GM04503 (cell line): ENCODE data around the gene HSPA14.
"Not testable (repeated sequence)": the region's sequence is repeated elsewhere in the genome, so short reads cannot be mapped to it uniquely, and the experiment has no call there.

Source experiments
- DNase-seq: peaks from one replicate; pipeline ENCODE4 v3.0.0-alpha.2; 2012; ENCODE audit warnings: low read depth

Gene HSPA14, protein sequence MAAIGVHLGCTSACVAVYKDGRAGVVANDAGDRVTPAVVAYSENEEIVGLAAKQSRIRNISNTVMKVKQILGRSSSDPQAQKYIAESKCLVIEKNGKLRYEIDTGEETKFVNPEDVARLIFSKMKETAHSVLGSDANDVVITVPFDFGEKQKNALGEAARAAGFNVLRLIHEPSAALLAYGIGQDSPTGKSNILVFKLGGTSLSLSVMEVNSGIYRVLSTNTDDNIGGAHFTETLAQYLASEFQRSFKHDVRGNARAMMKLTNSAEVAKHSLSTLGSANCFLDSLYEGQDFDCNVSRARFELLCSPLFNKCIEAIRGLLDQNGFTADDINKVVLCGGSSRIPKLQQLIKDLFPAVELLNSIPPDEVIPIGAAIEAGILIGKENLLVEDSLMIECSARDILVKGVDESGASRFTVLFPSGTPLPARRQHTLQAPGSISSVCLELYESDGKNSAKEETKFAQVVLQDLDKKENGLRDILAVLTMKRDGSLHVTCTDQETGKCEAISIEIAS

DNA sequence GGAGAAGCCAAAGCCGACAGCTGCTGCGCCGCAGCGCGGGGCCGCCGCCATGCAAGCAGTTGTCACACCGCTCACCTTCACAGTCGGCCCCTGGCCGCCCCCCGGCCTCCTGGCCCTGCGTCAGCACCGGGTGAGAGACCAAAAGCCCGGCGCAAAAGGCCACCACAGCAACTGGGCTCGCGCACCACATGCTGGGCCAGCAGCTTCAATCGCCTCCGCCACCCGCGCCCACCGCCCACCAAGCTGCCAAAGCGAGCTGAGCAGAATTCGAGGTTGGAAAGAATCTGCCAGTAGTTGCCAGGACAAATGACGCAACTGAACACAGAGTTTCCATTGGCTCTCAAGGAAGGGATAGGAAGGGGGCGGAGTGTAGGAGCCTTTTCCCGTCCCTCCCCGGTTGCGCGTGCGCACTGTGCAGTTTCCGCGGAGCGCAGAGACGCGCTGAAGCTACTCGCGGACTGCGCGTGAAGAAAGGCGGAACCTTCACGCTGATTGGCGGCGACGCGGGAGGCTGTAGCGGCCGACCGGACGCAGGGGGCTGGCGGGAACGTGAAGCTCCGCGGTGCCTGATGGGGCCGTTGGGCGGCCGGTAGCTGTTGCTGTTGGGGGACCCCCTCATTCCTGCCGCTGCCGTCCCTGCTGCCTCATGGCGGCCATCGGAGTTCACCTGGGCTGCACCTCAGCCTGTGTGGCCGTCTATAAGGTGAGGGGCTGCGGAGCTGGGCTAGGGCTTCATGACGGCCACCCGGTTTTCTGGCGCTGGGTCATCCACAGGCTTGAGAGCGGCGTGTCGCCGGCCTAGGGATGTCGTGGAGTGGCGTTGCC lies at the start of gene HSPA14, which contains the start of the genes CDNF and MSANTD7:
HSPA14 (plus strand) TSS at position 550 of the 825 bp plus-strand sequence; CDS start at position 647, 97 bp downstream.
CDNF (minus strand) TSS at position 281 of the 825 bp plus-strand sequence; CDS start at position 190, 91 bp downstream.
MSANTD7 (plus strand) TSS at position 550 of the 825 bp plus-strand sequence. CDS start 3,979 bp downstream, outside the sequence.
- DNase-seq = peak; percentile 94

DNA sequence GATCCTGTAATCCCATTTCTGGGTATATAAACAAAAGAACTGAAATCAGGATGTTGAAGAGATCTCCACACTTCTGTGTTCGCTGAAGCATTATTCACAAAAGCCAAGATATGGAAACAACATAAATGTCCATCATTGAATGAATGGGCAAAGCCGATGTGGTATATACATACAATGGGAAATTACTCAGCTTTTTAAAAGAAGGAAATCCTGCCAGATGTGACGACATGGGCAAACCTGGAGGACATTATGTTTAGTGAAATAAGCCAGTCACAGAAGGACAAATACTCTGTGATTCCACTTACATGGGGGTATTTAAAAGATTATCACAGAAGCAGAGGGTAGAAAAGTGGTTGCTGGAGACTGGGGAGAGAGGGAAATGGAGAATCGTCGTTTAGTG lies 39.5 kb upstream of the HSPA14 start:
- DNase-seq = no peak

DNA sequence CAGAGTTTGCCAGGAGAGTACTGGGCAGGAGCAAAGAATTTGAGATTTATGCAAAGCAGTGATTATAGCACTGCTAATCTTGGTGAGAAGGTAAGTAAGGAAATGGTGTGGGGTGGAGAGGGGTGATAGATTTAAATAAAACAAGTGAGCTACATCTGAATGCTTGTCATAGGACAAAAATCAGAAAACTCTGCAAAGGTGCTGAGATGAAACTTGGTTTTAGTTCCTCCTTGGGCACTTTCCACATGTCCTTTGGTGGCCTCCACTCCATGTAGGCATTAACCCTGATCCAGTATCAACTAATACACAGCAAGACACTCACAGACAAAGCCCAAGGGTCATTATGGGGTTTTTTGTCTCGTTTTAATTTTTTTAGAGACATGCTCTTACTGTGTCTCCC lies 37.7 kb upstream of the HSPA14 start:
- no peak for DNase-seq

DNA sequence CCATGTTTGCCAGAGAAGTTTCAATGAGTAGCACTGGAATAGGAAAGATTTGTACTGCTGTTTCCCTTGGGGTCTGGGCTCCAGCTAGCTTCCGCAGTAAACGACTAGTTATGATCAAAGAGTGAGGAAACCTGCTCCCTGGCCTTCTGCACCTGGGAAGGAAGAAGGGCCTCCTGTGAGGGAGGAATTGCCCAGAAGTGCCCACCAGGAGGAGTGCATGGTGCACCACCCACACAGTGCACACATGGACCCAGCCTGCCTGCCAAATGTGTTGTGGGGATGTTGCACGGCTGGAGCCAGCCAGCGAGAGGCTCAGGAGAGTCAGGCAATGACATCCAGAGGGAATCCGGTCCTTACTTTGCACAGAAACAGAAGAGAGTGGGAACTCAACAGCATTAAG lies 36.4 kb upstream of the HSPA14 start:
- no peak for DNase-seq

DNA sequence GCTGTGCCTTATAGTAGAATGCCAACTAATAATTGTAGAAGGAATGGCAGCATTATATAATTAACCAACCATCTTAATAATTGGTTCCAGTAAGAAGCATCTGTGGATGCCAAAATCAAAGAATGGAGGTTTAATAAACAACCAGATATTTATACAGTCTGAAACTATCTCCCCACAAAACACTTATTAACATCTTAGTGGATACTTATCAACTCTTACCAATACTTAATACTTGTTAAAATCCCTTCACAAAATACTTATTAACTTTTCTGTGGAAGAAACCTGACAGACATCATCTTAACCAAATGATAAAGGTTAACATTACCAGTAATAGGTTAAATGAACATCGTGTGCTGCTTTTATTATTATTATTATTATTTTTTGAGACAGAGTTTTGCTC lies 34.3 kb upstream of the HSPA14 start:
- DNase-seq = no peak

DNA sequence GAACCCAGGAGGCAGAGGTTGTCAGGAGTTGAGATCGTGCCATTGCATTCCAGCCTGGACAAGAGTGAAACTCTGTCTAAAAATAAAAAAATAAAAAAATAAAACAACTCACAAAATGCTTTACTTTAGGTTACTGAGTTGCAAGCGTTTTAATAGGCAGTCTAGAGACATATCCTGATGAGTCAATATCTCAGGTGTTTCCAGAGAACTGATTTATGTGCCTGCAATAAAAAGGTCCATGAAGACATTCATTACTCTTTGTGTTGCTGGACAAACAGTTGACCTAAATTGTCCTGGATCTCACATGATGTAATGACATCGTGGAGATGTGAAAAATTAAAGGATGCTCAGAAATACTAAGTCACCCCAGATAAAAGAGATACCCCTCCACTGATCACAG lies 31.8 kb upstream of the HSPA14 start:
- DNase-seq = no peak

DNA sequence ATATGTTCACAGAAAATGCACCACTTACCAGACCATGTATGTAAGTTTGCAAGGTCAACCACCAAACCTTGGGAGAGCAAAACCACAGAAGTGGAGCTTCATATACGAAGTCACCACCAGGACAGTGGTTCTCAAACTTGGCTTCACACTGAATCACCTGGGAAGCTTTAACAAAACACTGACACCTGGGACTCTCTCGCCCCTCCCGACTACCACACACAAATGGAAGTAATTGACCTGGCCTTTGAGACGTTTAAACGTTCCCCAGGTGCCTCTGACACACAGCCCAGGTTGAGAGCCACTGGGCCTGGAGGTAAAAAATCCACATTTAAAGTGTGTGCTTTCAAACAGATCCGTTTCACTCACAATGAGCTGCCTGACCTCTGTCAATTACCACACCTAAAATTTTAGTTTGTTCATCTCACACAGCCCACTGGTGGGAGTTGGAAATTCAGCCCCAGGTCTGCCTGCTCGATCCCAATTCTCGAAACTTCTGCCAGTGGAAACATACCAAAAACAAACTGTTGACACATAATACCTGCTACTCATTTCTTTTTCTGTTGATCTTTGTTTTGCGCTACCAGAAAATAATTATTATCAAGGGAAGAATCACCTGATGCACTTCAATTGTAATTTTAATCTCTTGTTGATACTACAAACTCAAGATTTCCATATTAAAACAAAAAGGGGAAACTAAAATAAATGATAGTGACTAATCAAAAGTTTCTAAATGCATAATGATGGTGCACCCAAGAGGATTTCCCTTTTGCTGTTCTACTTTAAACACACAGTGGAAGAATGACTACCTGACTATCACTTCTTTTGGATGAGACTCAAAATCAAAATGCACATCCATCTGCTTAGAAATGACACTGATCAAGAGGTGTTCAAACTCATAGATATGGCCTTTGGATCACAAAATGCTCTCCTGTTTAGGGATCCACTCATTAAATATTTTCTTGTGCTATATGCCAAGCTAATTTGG lies 26.8 kb upstream of the HSPA14 start:
- DNase-seq = no peak

DNA sequence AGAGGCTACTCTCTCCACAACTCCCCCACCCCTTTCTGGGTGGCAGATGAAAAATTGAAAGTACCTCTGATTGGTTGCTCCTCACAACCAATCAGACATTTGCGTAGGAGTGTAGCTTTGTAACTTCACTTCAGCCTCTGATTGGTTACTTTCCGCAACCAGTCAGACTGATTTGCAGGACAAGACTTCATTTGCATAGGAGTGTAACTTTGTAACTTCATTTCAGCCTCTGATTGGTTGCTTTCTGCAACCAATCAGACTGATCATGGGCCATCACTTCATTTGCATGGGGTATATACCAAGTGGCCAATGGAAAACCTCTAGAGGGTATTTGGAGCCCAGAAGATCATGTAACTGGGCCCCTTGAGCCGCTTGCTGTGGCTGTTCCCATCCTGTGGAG lies 25.8 kb upstream of the HSPA14 start:
- DNase-seq = no peak

DNA sequence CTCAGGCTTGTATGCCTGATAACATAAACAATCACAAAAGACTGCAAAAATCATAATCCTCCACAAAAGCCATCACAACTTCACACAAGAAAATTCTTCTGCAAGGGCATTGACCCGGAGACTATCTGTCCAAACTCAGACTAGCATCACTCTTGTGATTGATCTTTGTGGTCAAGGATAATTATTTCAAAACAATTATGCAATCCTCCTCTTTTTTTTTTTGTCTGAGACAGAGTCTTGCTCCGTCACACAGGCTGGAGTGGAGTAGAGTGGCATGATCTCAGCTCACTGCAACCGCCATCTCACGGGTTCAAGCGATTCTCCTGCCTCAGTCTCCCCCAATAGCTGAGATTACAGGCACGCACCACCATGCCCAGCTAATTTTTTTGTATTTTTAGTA lies 22.4 kb upstream of the HSPA14 start:
- no peak for DNase-seq

DNA sequence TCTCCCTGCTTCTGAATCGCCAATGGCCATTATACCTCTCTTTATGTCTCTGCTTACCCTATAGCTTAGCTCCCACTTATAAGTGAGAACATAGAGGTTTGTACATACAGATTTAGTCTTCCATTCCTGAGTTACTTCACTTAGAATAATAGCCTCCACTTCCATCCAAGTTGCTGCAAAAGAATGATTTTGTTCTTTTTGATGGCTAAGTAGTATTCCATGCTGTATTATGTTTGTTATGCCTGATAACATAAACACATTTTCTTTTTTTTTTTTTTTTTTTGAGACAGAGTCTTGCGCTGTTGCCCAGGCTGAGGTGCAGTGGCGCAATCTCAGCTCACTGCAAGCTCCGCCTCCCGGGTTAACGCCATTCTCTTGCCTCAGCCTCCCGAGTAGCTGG lies 21.4 kb upstream of the HSPA14 start:
- not testable (repeated sequence) for DNase-seq

DNA sequence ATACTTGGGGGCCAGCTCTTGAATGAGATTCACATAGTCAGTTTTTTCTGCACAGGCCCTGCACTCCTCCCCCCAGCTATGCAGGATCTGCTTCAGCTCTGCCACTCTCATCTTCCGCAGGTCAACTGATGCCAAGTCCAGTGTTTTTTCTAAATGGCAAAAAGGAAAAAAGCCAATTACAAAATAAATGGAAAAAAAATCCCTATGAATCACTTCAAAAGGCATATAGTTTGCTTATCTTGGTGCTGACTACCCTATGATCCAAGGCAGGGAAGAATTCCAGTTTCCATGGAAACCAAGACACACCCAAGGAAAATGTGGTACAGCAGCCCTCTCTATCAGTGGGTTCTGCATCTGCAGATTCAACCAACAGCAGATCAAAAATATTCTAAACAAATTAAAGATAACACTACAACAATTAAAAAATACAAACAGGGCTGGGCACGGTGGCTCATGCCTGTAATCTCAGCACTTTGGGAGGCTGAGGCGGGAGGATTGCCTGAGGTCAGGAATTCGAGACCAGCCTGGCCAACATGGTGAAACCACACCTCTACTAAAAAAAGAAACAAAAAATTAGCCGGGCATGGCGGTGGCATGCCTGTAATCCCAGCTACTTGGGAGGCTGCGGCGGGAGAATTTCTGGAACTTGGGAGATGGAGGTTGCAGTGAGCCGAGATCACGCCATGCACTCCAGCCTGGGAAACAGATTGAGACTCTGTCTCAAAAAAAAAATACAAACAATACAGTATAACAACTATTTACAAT lies 17.9 kb upstream of the HSPA14 start:
- DNase-seq = peak; percentile 53

DNA sequence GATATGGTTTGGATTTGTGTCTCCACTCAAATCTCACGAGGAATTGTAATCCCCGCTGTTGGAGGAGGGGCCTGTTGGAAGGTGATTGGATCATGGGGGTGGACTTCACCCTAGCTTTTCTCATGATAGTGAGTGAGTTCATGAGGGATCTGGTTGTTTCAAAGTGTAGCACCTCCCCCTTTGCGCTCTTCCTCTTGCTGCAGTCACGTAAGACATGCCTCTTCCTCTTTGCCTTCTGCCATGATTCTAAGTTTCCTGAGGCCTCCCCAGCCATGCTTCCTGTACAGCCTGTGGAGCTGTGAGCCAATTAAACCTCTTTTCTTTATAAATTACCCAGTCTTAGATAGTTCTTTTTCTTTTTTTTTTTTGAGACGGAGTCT lies 17.3 kb upstream of the HSPA14 start:
- DNase-seq = no peak

DNA sequence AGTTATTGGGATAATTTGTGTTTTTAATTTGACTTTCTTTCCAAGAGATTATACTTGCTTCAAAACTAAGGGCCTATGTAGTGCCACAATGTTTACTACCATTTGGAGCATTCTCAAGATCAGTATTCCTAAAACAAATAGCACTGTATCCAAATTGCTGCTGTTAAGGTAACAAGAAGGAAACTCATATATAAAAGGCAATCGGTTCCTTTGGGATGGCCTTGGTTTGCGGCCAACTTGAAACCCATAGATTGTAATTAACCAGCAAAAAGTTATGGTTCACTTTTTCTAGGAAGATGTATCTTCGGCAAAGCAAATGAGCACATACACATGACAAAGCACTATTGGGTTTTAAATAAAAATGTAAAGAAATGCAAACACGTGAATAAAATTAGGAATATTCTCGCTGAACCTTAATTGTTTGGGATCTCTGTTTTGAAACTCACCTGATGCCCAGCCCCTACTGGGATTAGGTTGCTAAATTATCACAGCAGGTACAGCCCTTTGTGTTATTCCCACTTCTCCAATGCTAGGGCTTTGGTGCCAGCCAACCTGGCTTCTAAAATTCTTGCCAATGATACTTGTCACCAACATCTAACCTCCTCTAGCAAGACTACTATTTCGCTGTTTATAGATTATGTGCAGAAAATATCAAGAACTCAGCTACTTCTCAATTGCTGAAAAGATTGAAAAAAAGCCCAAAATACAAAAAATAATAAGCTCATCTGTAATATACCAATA lies 16.3 kb upstream of the HSPA14 start:
- DNase-seq = no peak

DNA sequence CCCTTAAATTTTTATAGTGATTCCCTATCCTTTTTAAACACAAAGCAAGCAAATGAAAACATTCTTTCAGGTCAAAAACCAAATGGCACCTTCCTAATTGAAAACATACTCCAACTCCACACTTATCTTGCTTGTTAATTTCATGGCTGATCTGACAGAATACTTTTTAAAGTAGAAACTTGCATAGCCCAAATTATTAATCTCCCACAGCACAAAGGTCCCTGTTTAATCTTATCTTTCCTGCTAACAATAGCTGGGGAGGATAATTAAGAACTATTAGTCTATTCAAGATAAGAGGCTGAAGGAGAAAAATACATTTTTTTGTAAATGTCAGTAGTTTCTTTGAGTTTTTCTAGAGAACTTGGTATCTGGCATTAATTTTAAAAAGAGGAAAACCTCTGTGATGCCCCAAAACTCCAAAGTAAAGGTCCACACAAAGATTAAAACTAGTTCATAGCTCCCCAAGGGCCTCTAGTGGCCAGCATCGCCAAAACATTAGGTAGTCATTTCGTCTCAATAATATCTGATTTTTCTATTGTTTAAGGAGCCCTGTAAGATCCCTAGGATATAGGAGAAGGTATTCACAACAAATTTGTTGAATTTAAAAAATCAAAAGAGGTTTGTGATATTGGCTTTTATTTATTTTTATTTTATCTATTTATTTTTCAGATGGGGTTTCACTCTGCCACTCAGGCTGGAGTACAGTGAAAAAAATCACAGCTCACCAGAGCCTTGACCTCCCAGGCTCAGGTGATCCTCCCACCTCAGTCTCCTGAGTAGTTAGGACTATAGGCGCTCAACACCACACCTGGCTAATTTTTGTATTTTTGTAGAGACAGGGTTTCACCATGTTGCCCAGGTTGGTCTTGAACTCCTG lies 15.0 kb upstream of the HSPA14 start:
- DNase-seq = no peak

DNA sequence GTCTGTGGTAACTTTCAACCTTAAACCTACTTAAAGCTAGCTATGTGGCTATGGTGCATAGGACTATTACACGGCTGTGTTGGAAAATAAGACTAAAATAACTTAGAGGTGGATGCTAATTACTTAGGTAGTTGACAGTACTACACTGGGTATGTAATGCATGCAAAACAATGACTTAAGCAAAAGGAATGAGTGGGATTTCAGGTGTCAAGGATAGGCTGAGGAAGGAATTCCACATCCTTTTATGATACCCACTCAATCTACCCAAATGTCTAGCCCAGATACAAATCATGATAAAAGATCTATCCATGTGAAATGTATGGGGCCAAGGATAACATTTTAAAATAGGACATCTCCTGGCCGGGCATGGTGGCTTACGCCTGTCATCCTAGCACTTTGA lies 14.1 kb upstream of the HSPA14 start:
- DNase-seq = no peak

DNA sequence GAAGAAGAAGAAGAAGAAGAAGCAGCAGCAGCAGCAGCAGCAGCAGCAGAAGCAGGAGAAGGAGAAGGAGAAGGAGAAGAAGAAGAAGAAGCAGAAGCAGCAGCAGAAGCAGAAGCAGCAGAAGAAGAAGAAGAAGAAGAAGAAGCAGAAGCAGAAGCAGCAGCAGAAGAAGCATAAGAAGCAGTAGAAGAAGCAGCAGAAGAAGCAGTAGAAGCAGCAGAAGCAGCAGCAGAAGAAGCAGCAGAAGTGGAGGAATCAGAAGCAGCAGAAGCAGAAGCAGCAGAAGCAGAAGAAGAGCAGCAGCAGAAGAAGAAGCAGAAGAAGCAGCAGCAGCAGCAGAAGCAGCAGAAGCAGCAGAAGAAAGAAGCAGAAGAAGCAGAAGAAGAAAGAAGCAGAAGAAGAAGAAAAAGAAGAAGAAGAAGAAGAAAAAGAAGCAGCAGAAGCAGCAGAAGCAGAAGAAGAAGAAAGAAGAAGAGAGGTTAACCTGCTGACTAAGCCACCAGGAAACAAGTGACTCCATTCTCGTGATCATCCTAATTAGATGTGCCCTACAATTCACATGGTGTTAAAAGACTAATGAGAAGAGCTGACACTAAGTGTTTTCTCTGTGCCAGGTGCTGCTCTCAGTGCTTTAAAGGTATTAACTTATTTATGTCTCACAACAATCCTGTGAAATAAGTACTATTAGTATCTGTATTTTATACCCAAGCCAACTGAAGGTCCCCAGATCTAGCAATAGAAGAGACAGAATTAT lies 11.9 kb upstream of the HSPA14 start:
- DNase-seq = no peak

DNA sequence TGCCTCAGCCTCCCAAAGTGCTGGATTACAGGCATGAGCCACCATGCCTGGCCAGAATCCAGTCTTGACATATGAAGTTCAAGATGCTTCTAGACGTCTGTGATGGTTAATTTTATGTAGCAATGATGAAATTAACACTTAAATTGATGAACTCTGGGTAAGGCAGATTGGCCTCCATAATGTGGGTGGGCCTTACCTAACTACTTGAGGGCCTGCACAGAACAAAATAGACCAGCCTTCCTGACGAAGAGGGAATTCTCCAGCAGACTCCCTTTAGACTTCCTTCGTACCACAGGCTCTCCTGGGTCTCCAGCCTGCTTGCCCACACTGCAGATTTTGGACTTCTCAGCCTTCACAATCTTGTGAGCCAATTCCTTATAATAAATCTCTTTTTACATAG lies 5.0 kb upstream of the HSPA14 start:
- no peak for DNase-seq

DNA sequence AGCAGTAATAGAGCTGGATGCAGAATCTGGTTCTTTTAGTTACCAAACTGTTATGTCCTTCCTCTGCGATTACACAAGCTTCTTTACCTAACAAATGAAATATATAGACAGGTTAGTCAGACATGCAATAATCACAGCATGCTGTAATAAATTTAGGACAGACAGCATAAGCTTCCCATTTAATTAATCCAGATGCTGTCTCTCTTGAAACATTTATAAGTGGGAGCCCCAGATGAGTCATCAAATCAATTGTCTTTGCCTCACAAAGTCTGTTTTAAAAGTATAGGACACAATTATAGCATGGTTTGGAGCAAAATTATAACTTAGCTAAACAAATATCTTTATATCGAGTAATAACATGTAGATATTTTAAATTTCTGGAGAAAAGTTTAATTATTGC lies 1.9 kb upstream of the HSPA14 start:
- no peak for DNase-seq
